HG03159 (cell line): ENCODE results near the gene CLCN1.
A peak's percentile ranks its signal among the peaks of the same experiment; 100 is the strongest.

Experiments
- ATAC-seq: cut with Tn5 transposase; IDR thresholded peaks from one replicate; pipeline ENCODE4 v1.9.1; 2021; ENCODE audit warnings: mild to moderate bottlenecking, moderate library complexity; ENCODE audit not compliant: unreplicated experiment

The CLCN1 gene

GRCh38 chr7:143395187-143396149, 79.6 kb downstream of the CLCN1 start:
- peak; percentile 51 for ATAC-seq

GRCh38 chr7:143396182-143396581, 80.3 kb downstream of the CLCN1 start:
- ATAC-seq = no peak

- ATAC-seq = no peak
Observed at GRCh38 chr7:143396625-143397556, 81.0 kb downstream of the CLCN1 start.

- ATAC-seq = no peak
Observed at GRCh38 chr7:143397710-143398530, 82.0 kb downstream of the CLCN1 start.

GRCh38 chr7:143398616-143399015, 82.7 kb downstream of the CLCN1 start:
- ATAC-seq = no peak

GRCh38 chr7:143399151-143399550, 83.2 kb downstream of the CLCN1 start:
- ATAC-seq = no peak

- no peak for ATAC-seq
Observed at GRCh38 chr7:143399642-143400041, 83.7 kb downstream of the CLCN1 start.

- ATAC-seq = no peak
Observed at GRCh38 chr7:143401265-143401664, 85.4 kb downstream of the CLCN1 start.
